Transverse colon (tissue), 4 donors: ENCODE results near the gene TSPAN5.

Source experiments
- EP300 ChIP-seq: sonication (generic); formaldehyde crosslinking; IDR thresholded peaks from one replicate; pipeline ENCODE4 v1.6.1; 2017; ENCODE audit warnings: antibody characterized with exemption, low read depth
- POLR2AphosphoS5 ChIP-seq, 3 donors: sonication (generic); formaldehyde crosslinking; IDR thresholded peaks; one replicate each; pipeline ENCODE4 v1.6.1; 2016; ENCODE audit warnings: antibody characterized with exemption in 3 of 3
- TF ChIP-seq, protein P1 (sequence below), 5 experiments: fragments of 200-600 bp in 3 of 5; fragments of 450-650 bp in 2 of 5; sonication (generic) in 3 of 5; IDR thresholded peaks; 1 replicate in 2 of 5; 2 replicates in 3 of 5; pipeline ENCODE4 v1.5.1; 2016 to 2017; ENCODE audit warnings: antibody characterized with exemption in 5 of 5, inconsistent platforms in 3 of 5, mild to moderate bottlenecking in 2 of 5, moderate library complexity in 1 of 5

DNA sequence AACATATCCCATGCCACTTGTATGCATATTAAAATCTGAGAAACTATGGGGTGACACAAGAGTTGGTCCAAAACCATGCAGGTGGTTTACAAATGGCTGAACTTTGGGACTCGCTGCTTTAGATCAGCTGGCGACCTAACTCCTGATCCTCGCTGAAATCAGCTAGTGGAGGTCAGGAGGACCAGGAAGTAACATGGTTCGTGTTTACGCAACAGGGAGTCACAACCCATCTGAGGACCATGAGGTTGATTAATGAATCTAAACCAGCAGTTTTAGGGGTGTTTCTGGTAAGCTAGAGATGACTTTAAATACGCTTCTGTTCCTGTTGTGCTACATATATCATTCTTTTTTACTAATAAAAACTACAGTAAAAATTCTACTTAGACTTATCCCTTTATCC is 12.9 kb downstream of the TSPAN5 start:
- no peak for TF ChIP-seq POLR2AphosphoS5 (IDR thresholded peaks at IDR 0.05)
- TF ChIP-seq, protein P1, sequence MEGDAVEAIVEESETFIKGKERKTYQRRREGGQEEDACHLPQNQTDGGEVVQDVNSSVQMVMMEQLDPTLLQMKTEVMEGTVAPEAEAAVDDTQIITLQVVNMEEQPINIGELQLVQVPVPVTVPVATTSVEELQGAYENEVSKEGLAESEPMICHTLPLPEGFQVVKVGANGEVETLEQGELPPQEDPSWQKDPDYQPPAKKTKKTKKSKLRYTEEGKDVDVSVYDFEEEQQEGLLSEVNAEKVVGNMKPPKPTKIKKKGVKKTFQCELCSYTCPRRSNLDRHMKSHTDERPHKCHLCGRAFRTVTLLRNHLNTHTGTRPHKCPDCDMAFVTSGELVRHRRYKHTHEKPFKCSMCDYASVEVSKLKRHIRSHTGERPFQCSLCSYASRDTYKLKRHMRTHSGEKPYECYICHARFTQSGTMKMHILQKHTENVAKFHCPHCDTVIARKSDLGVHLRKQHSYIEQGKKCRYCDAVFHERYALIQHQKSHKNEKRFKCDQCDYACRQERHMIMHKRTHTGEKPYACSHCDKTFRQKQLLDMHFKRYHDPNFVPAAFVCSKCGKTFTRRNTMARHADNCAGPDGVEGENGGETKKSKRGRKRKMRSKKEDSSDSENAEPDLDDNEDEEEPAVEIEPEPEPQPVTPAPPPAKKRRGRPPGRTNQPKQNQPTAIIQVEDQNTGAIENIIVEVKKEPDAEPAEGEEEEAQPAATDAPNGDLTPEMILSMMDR (IDR thresholded peaks at IDR 0.05) = no peak
- TF ChIP-seq EP300 = no peak
